ENCODE results near the gene FGD2. TPM values are rescaled to one million over a fixed set of nuclear protein-coding genes. Genes with fewer than 3 reads are reported as not detected.
A peak's percentile ranks its signal among the peaks of the same experiment; 100 is the strongest.

Gene FGD2
- total and polyA plus RNA-seq, 2 donors (not counting 1 experiment from before 2014, with no cell fraction given), result 352 to 682 TPM

- Mint-ChIP-seq H3K27me3 (no peaks in the 10 kb centered on the region), H3K4me3 (peak overlapping the region; percentile 33), H3K4me1 (peaks cover 51% of the 10 kb centered on the region), H3K9me3 (ENCODE audit: insufficient read depth) (no peaks in the 10 kb centered on the region), H3K27ac (peak overlapping the region; percentile 92)
- TF ChIP-seq CTCF (IDR thresholded peaks at IDR 0.05), result no peak
- TF ChIP-seq EZH2 (IDR thresholded peaks at IDR 0.05; ENCODE audit: borderline replicate concordance, insufficient read depth, low read depth, low read length, poor library complexity, severe bottlenecking), result no peak
- no peak overlapping the region for H2AFZ ChIP-seq (ENCODE audit: insufficient read depth, low read depth, low read length, poor library complexity, severe bottlenecking)
- no peak overlapping the region for H3K4me2 ChIP-seq (replicated peaks; ENCODE audit: low read depth, low read length, poor library complexity, severe bottlenecking)
- no peak for ATAC-seq (ENCODE audit: low read depth)
- no peaks in the 10 kb centered on the region for H4K20me1 ChIP-seq (ENCODE audit: control insufficient read depth, insufficient read depth, low read length, poor library complexity, severe bottlenecking)
- intact Hi-C loops (cut with micrococcal nuclease), result no loop called here
- no peak overlapping the region for H3K27ac ChIP-seq (ENCODE audit: low read length in 2 of 2)
- H3K9me3 ChIP-seq (ENCODE audit: control extremely low read depth in 1 of 3, control insufficient read depth in 2 of 3, insufficient read depth in 1 of 3, low read length in 2 of 3), result peaks cover 0 to 3% (median 0%) of the 10 kb centered on the region in 3 donors
- POLR2A ChIA-PET, result interaction anchor here (2.6 to 6.1 kb wide), 2 partner anchors 17 to 124 kb away, joined by 14 to 121 read pairs; partner anchors contain the start of gene PIM1
- no peak overlapping the region for H3K9ac ChIP-seq (ENCODE audit: low read length)
- 84% methylated on average over 5 of the region's 5 CpGs for WGBS (ENCODE audit: insufficient coverage)
- no peak for DNase-seq
- no peaks in the 10 kb centered on the region for H3K36me3 ChIP-seq (replicated peaks in 1 of 2; ENCODE audit: control extremely low read depth in 1 of 2, control insufficient read depth in 1 of 2, extremely low read depth in 1 of 2, insufficient read depth in 2 of 2, low read length in 1 of 2)
- no peak overlapping the region for H3K4me3 ChIP-seq (ENCODE audit: control extremely low read depth in 1 of 5, extremely low read depth in 1 of 5, insufficient read depth in 1 of 5, low read depth in 2 of 5, low read length in 4 of 5)
- H3K4me1 ChIP-seq (ENCODE audit: control insufficient read depth in 2 of 2, insufficient read depth in 2 of 2, low read length in 2 of 2), result peaks cover 45 to 53% of the 10 kb centered on the region in 2 donors
- no peaks in the 10 kb centered on the region for H3K27me3 ChIP-seq (replicated peaks in 1 of 4; ENCODE audit: control extremely low read depth in 1 of 4, control insufficient read depth in 3 of 4, insufficient read depth in 4 of 4, low read length in 3 of 4)
- no peaks in the 10 kb centered on the region for H3K79me2 ChIP-seq (ENCODE audit: control insufficient read depth, insufficient read depth, low read length)
- CTCF ChIA-PET, result interaction anchor here (1.2 to 13.4 kb wide), 6 partner anchors 8 to 162 kb away, joined by 3 to 487 read pairs (median 102); partner anchors contain the start of gene PIM1
Measured at GRCh38 chr6:37047346-37047688, 41.9 kb downstream of the FGD2 start.

GRCh38 chr6:37047689-37048402 lies 42.4 kb downstream of the FGD2 start:
- ATAC-seq (ENCODE audit: low read depth), result no peak
- TF ChIP-seq EZH2 (IDR thresholded peaks at IDR 0.05; ENCODE audit: borderline replicate concordance, insufficient read depth, low read depth, low read length, poor library complexity, severe bottlenecking) (no peak), CTCF (IDR thresholded peaks at IDR 0.05) (no peak)
- Histone ChIP-seq H3K9ac (ENCODE audit: low read length) (no peak overlapping the region), H3K27ac (ENCODE audit: low read length in 2 of 2) (peak overlapping the region; percentile 91 to 98), H4K20me1 (ENCODE audit: control insufficient read depth, insufficient read depth, low read length, poor library complexity, severe bottlenecking) (no peaks in the 10 kb centered on the region), H3K4me2 (replicated peaks; ENCODE audit: low read depth, low read length, poor library complexity, severe bottlenecking) (peak overlapping the region; percentile 77), H3K79me2 (ENCODE audit: control insufficient read depth, insufficient read depth, low read length) (no peaks in the 10 kb centered on the region), H2AFZ (ENCODE audit: insufficient read depth, low read depth, low read length, poor library complexity, severe bottlenecking) (no peak overlapping the region), H3K27me3 (replicated peaks in 1 of 4; ENCODE audit: control extremely low read depth in 1 of 4, control insufficient read depth in 3 of 4, insufficient read depth in 4 of 4, low read length in 3 of 4) (no peaks in the 10 kb centered on the region), H3K36me3 (replicated peaks in 1 of 2; ENCODE audit: control extremely low read depth in 1 of 2, control insufficient read depth in 1 of 2, extremely low read depth in 1 of 2, insufficient read depth in 2 of 2, low read length in 1 of 2) (no peaks in the 10 kb centered on the region), H3K4me3 (ENCODE audit: control extremely low read depth in 1 of 5, extremely low read depth in 1 of 5, insufficient read depth in 1 of 5, low read depth in 2 of 5, low read length in 4 of 5) (no peak overlapping the region), H3K9me3 (ENCODE audit: control extremely low read depth in 1 of 3, control insufficient read depth in 2 of 3, insufficient read depth in 1 of 3, low read length in 2 of 3) (peaks cover 0 to 3% (median 0%) of the 10 kb centered on the region in 3 donors), H3K4me1 (ENCODE audit: control insufficient read depth in 2 of 2, insufficient read depth in 2 of 2, low read length in 2 of 2) (peaks cover 45 to 54% of the 10 kb centered on the region in 2 donors)
- peak overlapping the region; percentile 92 for H3K27ac Mint-ChIP-seq
- no peak for DNase-seq
- H3K4me3 Mint-ChIP-seq, result peak overlapping the region; percentile 33
- peaks cover 51% of the 10 kb centered on the region for H3K4me1 Mint-ChIP-seq
- CTCF ChIA-PET, result interaction anchor here (1.2 to 13.4 kb wide), 7 partner anchors 10 to 163 kb away, joined by 3 to 487 read pairs (median 4); partner anchors contain the start of gene PIM1
- POLR2A ChIA-PET, result interaction anchor here (0.6 to 6.1 kb wide), 7 partner anchors 14 to 123 kb away, joined by 3 to 121 read pairs (median 5); partner anchors contain the start of genes FGD2 and PIM1
- intact Hi-C loops (cut with micrococcal nuclease), result loop anchor here (1.0 kb wide), 2 partner anchors 43 to 454 kb away; partner anchors contain the start of genes FGD2 and SRSF3
- H3K9me3 Mint-ChIP-seq (ENCODE audit: insufficient read depth), result no peaks in the 10 kb centered on the region
- H3K27me3 Mint-ChIP-seq, result no peaks in the 10 kb centered on the region
- 72% methylated on average over 5 of the region's 10 CpGs for WGBS (ENCODE audit: insufficient coverage)
